T47D (cell line): ENCODE measurements around the gene GUCY2F.

Experiments used
- DNase-seq, 2 experiments: peaks; one replicate each; pipeline versions ENCODE4 v3.0.0 to v3.0.0-alpha.2; 2011 to 2012; ENCODE audit warnings: low read depth in 1 of 2, low spot score in 1 of 2
- JUND ChIP-seq: IDR thresholded peaks from 2 replicates; pipeline ENCODE4 v1.6.1; 2012; ENCODE audit warnings: low read depth
- in situ Hi-C: cut with HindIII; loops from 2 replicates; pipeline ENCODE4 v1.10.0; 2016; ENCODE audit warnings: low sequenced_read_pairs, low pct_unique_long_range_greater_than_20kb

GUCY2F gene

DNA sequence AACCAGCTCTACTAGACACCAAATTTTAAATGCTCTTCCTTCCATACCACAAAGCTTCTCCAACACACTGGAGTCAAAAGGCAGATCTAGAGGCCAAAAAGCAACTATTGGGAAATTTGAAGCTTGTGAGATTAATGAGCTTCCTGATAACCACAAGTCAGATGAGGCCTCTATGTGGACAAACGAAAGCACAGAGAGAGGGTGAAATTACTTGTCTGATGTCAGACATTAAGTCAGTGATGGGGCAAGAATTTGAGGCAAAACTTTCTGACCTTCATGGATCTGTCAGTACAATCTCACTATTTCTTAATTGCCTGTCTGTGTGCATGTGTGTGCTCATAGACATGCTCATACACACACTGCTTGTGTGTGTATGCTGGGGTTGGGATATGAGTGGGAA, 103.6 kb downstream of the GUCY2F start:
- no peak for DNase-seq
- in situ Hi-C loops = no loop called here
- no peak for TF ChIP-seq JUND

- in situ Hi-C loops = no loop called here
- DNase-seq = no peak
- TF ChIP-seq JUND = no peak
Measured at GRCh38 chrX:109374262-109374960, 107.5 kb downstream of the GUCY2F start.

DNA sequence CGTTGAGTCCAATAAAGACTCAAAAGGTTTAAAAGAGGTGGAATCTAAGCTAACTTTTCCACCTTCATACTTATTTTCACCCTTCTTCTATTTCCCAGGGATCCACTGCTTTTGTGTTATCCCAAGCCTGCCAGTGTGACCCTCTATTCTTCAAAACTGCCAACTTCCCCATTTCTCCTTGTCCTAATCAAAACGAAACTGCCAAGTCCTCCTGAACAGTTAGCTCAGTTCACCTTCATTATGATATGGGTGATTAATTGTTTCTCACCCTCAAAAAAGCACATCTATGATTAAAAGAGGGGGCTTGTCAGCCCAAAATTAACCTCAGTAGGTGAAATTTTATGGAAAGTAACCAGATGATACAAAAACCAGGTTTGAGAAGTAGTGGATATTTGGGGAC, 108.4 kb downstream of the GUCY2F start:
- DNase-seq = no peak
- TF ChIP-seq JUND = no peak
- in situ Hi-C loops = no loop called here

GRCh38 chrX:109372716-109373115, 109.2 kb downstream of the GUCY2F start:
- TF ChIP-seq JUND = no peak
- in situ Hi-C loops = no loop called here
- no peak for DNase-seq

DNA sequence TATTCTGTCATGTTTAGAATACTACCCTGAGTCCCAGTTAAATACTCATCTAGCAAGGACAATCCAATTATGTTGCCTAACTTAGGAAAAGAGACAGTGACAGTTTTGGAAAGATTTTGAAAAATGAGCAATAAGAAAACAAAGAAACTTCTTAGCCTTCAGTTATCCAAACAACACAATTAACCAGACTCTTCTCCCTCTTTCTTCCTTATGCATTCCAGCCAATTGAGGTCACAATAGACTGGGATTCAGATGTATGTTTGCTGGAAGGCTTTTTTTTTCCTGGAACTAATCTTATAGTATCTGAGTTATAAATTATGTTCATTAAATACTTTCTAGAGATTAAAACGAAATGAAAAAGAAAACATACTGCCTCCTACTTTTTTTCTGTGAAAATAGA, 109.6 kb downstream of the GUCY2F start:
- TF ChIP-seq JUND = no peak
- in situ Hi-C loops = no loop called here
- DNase-seq = no peak

DNA sequence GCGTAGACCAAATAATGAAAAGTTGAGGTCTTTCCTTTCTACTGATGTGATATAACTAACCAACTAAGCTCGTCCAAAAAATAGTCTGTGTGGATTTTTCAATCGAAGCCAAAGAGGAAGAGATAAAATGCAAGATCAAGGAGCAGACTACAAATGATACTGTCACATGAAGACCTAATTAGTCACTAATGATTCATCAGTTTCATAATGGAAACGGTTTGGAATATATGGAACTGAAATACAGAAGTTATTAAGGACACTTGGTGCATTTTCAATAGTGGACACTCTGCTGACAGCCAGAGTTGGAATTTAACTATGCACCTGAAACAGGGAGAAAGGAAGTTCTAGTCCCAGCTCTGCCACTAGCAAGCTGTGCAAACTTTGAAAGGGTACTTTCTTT, 119.8 kb downstream of the GUCY2F start:
- in situ Hi-C loops = no loop called here
- DNase-seq = no peak
- no peak for TF ChIP-seq JUND

- no peak for DNase-seq
- in situ Hi-C loops = no loop called here
- no peak for TF ChIP-seq JUND
Measured at GRCh38 chrX:109360301-109360700, 121.6 kb downstream of the GUCY2F start.

- in situ Hi-C loops = no loop called here
- TF ChIP-seq JUND = no peak
- DNase-seq = no peak
Measured at GRCh38 chrX:109357706-109358105, 124.2 kb downstream of the GUCY2F start.

GRCh38 chrX:109356684-109357083, 125.2 kb downstream of the GUCY2F start:
- TF ChIP-seq JUND = no peak
- in situ Hi-C loops = no loop called here
- no peak for DNase-seq

DNA sequence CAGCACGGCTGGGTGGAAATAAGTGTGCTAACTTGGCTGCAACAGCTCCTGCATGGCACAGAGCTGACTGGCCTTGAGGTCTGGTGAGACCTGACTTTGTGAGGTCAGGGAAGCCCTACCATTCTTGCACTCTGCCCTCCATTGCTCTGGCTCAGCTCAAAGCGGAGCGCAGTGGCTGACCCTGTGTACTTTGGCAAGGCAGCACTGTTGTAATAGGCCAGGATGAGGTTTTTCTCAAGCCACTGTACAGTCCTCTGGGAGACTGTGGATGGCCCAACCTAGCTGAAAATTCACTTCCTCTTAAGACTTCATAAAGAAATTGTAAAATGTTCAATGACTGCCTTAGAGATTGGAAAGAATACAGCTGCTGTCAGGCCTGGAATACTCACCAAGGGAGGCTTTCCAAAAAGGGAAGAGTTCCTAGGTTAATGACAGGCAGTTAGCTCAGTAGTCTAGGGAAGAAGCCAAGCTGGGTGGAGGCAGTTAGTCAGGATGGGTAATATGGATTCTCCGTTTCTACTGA, 129.8 kb downstream of the GUCY2F start:
- in situ Hi-C loops = no loop called here
- no peak for DNase-seq
- TF ChIP-seq JUND = no peak

GRCh38 chrX:109351557-109351956, 130.3 kb downstream of the GUCY2F start:
- in situ Hi-C loops = no loop called here
- DNase-seq = no peak
- TF ChIP-seq JUND = no peak

GRCh38 chrX:109350551-109350950, 131.3 kb downstream of the GUCY2F start:
- no peak for DNase-seq
- in situ Hi-C loops = no loop called here
- TF ChIP-seq JUND = no peak

GRCh38 chrX:109350051-109350450, 131.8 kb downstream of the GUCY2F start:
- no peak for DNase-seq
- no peak for TF ChIP-seq JUND
- in situ Hi-C loops = no loop called here

GRCh38 chrX:109347632-109348031, 134.3 kb downstream of the GUCY2F start:
- TF ChIP-seq JUND = no peak
- no peak for DNase-seq
- in situ Hi-C loops = no loop called here

DNA sequence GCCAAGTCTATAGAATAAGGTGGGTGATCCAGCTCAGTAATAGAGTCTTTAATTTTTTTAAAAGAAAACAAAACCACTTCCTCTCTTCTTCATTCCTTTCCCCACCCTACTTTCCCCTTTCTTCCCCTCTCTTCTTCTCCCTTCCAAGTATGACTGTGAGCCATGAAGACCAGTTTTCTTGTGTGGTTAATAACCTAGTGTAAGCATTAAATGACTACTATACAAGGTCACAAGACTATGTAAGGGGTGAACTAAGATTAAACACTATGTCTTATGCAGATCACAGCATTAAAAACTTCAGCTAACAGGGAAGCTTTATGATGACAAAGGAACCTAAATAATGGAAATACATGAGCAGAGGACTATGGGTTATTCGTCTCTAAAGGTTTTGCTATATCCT, 135.4 kb downstream of the GUCY2F start:
- in situ Hi-C loops = no loop called here
- DNase-seq = no peak
- TF ChIP-seq JUND = no peak
